ENCODE results near the gene PDIK1L.

Gene PDIK1L

DNA sequence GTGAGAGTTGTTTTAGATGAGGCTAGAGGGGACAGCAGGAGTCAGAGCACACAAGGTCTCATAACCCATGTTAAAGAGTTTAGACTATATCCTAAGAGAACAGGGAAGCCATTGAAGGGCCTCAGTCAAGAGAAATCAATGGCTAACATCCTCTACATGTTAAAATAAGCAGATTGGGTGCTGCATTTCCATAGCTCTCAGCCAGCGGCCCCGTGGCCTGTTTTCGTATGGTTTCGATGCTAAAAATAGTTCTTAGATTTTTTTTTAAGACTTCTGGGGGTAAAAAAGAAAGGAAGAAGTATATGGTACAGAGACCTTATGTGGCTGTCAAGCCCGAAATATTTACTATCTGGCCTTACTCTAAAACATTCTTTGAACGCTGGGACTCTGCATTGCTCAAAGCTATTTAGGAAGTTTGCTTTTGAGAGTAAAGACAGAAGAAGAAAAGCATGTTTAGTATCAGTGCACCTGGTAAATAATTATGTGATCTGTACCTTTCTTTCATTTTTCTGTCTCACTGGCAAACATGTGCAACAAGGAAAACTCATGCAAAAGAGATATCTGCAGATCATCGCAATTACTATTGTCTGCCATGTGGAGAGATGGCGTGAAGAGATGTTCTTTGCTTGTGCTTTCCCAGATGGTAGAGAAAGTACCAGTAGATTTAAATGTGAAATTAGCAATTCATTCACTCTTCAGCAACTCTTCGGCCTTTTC, 8.4 kb downstream of the PDIK1L start:
- no peak for DNase-seq (ENCODE audit: low spot score)
- ChIA-PET CTCF (no interaction called here), POLR2A (ENCODE audit: low non-redundant PET) (no interaction called here)
- H3K27ac ChIP-seq, result no peak overlapping the region
- TF ChIP-seq, protein P1, sequence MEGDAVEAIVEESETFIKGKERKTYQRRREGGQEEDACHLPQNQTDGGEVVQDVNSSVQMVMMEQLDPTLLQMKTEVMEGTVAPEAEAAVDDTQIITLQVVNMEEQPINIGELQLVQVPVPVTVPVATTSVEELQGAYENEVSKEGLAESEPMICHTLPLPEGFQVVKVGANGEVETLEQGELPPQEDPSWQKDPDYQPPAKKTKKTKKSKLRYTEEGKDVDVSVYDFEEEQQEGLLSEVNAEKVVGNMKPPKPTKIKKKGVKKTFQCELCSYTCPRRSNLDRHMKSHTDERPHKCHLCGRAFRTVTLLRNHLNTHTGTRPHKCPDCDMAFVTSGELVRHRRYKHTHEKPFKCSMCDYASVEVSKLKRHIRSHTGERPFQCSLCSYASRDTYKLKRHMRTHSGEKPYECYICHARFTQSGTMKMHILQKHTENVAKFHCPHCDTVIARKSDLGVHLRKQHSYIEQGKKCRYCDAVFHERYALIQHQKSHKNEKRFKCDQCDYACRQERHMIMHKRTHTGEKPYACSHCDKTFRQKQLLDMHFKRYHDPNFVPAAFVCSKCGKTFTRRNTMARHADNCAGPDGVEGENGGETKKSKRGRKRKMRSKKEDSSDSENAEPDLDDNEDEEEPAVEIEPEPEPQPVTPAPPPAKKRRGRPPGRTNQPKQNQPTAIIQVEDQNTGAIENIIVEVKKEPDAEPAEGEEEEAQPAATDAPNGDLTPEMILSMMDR (conservative IDR thresholded peaks at IDR 0.05; ENCODE audit: low read depth), result no peak

DNA sequence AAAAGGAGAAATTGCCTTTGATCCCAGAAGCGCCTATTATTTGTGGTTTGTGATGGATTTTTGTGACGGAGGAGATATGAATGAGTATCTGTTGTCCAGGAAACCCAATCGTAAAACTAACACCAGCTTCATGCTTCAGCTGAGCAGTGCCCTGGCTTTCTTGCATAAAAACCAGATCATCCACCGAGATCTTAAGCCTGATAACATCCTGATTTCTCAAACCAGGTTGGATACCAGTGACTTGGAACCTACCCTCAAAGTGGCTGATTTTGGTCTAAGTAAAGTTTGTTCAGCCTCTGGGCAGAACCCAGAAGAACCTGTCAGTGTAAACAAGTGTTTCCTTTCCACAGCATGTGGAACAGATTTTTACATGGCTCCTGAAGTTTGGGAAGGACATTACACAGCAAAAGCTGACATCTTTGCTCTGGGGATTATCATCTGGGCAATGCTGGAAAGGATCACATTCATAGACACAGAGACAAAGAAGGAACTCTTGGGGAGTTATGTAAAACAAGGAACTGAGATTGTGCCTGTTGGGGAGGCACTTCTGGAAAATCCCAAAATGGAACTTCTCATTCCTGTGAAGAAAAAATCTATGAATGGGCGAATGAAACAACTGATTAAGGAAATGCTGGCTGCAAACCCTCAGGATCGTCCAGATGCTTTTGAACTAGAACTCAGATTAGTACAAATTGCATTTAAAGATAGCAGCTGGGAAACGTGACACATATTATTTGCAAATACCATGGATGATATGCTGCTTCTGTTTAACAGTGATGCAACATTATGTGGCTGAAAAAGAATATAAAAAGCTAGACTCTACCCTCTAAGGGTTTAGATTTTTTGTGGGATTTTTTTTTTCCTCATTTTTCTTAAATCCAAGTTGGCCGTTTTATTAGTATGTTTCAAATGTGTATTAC, 10.5 kb downstream of the PDIK1L start:
- ChIA-PET POLR2A (ENCODE audit: low non-redundant PET) (no interaction called here), CTCF (interaction anchor here (0.7 to 0.9 kb wide), 3 partner anchors 86 to 1242 kb away, joined by 3 to 5 read pairs (median 5); no protein-coding TSS in a partner anchor)
- H3K27ac ChIP-seq, result no peak overlapping the region
- DNase-seq (ENCODE audit: low spot score), result no peak
- TF ChIP-seq, protein P1 (conservative IDR thresholded peaks at IDR 0.05; ENCODE audit: low read depth), result no peak

DNA sequence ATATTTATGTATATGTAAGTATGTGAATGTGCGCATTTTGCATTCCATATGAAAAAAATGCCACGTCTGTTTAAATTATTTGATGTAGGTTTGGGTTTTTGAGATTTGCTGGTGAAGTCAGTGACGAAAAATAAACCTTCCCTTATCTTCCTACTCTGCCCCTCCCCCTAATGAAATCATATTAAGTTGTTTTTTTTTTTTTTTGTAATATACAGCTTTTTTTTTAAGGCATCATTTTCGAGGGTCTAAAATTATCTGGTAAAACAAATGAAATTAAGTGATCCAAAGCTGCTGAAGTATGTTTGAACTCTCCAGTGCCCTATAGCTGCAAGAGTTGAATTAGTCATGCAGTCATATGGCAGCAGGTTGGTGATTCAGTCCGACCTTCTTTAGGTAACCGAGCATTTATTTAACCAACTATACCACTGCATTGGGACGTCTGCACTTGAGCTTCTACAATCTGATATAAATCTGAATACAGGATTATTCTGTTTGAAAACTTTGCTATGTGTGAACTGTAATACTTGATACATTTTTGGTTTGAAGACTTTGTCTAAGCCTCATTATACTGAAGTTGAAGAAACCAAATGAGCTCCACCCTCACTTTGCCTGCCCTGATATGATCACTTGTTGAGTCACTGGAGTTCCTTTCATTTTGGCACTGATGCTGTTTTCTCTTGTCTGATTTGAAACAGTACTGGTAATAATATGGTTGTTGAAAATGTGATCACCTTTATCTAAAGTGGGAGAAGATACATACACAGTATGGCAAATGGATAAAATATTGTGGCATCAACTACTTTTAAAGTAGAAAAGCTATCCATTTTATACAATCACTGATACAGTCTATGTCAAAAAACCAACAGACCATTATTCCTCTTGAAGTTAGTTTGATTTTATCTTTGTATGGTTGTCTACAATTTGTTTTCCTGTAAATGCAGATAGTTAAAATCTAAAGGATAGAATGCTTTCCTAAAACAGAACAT, 11.7 kb downstream of the PDIK1L start:
- no peak overlapping the region for H3K27ac ChIP-seq
- TF ChIP-seq, protein P1 (conservative IDR thresholded peaks at IDR 0.05; ENCODE audit: low read depth), result no peak
- ChIA-PET CTCF (interaction anchor here (0.6 to 0.9 kb wide), 4 partner anchors 16 to 231 kb away, joined by 4 to 10 read pairs (median 4); no protein-coding TSS in a partner anchor), POLR2A (ENCODE audit: low non-redundant PET) (no interaction called here)
- peak; percentile 74 for DNase-seq (ENCODE audit: low spot score)

DNA sequence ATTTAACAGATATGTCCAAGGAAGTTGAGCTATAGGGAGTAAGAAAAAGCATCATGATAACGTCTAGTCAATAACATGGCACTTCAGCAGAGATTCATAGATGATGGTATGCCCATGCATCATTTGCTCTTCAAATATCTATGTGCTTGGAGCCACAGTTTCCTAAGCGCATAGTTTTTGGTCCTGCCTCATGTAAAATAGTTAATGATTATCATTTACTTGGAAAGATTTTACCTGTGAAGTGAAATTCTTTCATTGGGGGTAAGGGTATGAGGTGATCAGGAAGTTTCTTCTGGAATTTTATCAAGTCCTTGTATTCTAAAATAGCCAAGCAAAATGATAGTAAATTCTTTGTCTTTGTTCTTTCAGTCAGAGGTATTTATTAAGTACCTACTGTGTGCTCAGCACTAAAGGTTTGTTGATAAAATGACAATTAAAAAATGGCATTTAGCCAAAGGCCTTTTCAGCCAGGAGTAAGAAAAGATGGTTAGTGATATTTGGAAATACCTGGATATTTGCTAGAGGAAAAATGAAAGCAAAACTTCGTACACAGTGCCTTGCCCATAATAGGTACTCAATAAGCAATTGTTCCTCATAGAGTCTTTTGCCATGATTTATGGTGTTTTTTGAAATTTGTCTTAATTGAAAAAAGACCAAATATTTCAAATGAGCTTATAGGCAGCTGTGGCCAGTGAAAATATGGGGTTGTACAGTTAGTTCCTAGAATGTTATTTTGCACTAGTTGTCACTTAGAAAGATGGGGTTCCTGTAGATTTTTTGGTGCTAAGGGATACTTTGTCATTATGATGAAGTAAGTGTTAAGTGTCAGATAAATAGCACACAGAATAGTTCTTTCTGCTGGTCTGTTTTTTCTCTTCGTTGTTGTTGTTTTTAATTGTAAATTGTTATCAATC, 13.1 kb downstream of the PDIK1L start:
- no peak for DNase-seq (ENCODE audit: low spot score)
- ChIA-PET POLR2A (ENCODE audit: low non-redundant PET) (no interaction called here), CTCF (no interaction called here)
- H3K27ac ChIP-seq, result no peak overlapping the region
- TF ChIP-seq, protein P1 (conservative IDR thresholded peaks at IDR 0.05; ENCODE audit: low read depth), result no peak

DNA sequence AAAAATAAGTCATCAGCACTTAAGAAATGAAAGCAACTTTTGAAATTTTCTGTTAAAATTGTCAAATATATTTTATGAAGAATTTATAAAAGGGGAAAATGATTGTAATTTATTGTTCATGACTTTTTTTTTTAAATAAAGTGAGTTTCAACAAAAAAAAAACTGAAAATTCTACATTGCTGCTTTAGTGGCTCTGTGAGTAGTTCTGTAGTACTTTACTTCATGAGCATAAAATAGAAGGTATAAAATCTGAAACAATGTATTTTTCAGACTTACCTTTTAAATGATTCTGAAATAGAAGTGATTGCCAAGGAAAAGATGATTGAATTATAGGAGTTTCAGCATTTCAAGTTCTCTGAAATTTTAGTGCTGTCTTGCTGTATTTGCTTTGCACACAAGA, 13.8 kb downstream of the PDIK1L start:
- no peak overlapping the region for H3K27ac ChIP-seq
- no peak for DNase-seq (ENCODE audit: low spot score)
- TF ChIP-seq, protein P1 (conservative IDR thresholded peaks at IDR 0.05; ENCODE audit: low read depth), result no peak
- ChIA-PET POLR2A (ENCODE audit: low non-redundant PET) (no interaction called here), CTCF (interaction anchor here (0.7 kb wide), 1 partner anchor 20 kb away, joined by 3 read pairs; no protein-coding TSS in a partner anchor)

Measured in RWPE1 (cell line).